Stimulated activated CD8-positive, alpha-beta memory T cell treated with anti-CD3 and anti-CD28 coated beads, Interleukin-2, amount 100 ng/mL, for 1 hour (primary cell): ENCODE measurements around the gene SMARCAL1.

Experiments
- DNase-seq, 2 donors: peaks; one replicate each; pipeline ENCODE4 v3.0.0-alpha.2; 2020; ENCODE audit warnings: low read depth in 2 of 2

The SMARCAL1 gene

GRCh38 chr2:216426938-216427337 lies 14.7 kb downstream of the SMARCAL1 start:
- DNase-seq = no peak

- no peak for DNase-seq
Measured at GRCh38 chr2:216428618-216429350, 16.5 kb downstream of the SMARCAL1 start.

GRCh38 chr2:216429428-216429827 lies 17.1 kb downstream of the SMARCAL1 start:
- DNase-seq = no peak

- DNase-seq = no peak
Measured at GRCh38 chr2:216430811-216431530, 18.7 kb downstream of the SMARCAL1 start.

GRCh38 chr2:216431531-216431856 lies 19.2 kb downstream of the SMARCAL1 start:
- no peak for DNase-seq

- DNase-seq = no peak
Measured at GRCh38 chr2:216436383-216436782, 24.1 kb downstream of the SMARCAL1 start.

- DNase-seq = no peak
Measured at GRCh38 chr2:216441308-216442010, 29.2 kb downstream of the SMARCAL1 start.

- DNase-seq = no peak
Measured at GRCh38 chr2:216445501-216445900, 33.2 kb downstream of the SMARCAL1 start.

GRCh38 chr2:216446343-216446742 lies 34.1 kb downstream of the SMARCAL1 start:
- no peak for DNase-seq

GRCh38 chr2:216447293-216447692 lies 35.0 kb downstream of the SMARCAL1 start:
- no peak for DNase-seq

GRCh38 chr2:216448829-216449228 lies 36.5 kb downstream of the SMARCAL1 start:
- no peak for DNase-seq

GRCh38 chr2:216450346-216450745 lies 38.1 kb downstream of the SMARCAL1 start:
- no peak for DNase-seq

- no peak for DNase-seq
Measured at GRCh38 chr2:216450784-216451183, 38.5 kb downstream of the SMARCAL1 start.

GRCh38 chr2:216453955-216454614 lies 41.8 kb downstream of the SMARCAL1 start:
- no peak for DNase-seq

GRCh38 chr2:216463148-216463547 lies 50.9 kb downstream of the SMARCAL1 start:
- DNase-seq = no peak

- no peak for DNase-seq
Measured at GRCh38 chr2:216464104-216464720, 51.9 kb downstream of the SMARCAL1 start.

- DNase-seq = no peak
Measured at GRCh38 chr2:216465579-216466195, 53.4 kb downstream of the SMARCAL1 start.

- DNase-seq = no peak
Measured at GRCh38 chr2:216467845-216468244, 55.6 kb downstream of the SMARCAL1 start.

GRCh38 chr2:216469661-216470060 lies 57.4 kb downstream of the SMARCAL1 start:
- DNase-seq = no peak

- no peak for DNase-seq
Measured at GRCh38 chr2:216473187-216473586, 60.9 kb downstream of the SMARCAL1 start.

- no peak for DNase-seq
Measured at GRCh38 chr2:216474925-216475670, 62.8 kb downstream of the SMARCAL1 start.
